ENCODE results near the gene MCM3AP. TPM values are rescaled to one million over a fixed set of nuclear protein-coding genes. Genes with fewer than 3 reads are reported as not detected.

MCM3AP gene
- total and polyA plus RNA-seq, 9 of the 15 experiments (the other 6 are each of a cell fraction or from before 2014, with no cell fraction given), result 6.5 to 179 (median 69.6) TPM

- TF ChIP-seq FOXP4 (CRISPR knock-in tag; IDR thresholded peaks at IDR 0.05; ENCODE audit: borderline replicate concordance) (no peak), GABPA (tag; conservative IDR thresholded peaks at IDR 0.05; ENCODE audit: low read depth) (no peak), KLF1 (tag; IDR thresholded peaks at IDR 0.05) (no peak), ETV1 (tag; conservative IDR thresholded peaks at IDR 0.05; ENCODE audit: low read depth) (no peak), ZNF232 (CRISPR knock-in tag; IDR thresholded peaks at IDR 0.05) (no peak), EWSR1 (IDR thresholded peaks at IDR 0.05; ENCODE audit: borderline replicate concordance, low read depth, partially characterized antibody) (no peak), CHD2 (IDR thresholded peaks at IDR 0.05; ENCODE audit: low read depth, low read length) (no peak), MXI1 (IDR thresholded peaks at IDR 0.05; ENCODE audit: low read depth, low read length) (no peak), KDM5B (IDR thresholded peaks at IDR 0.05; ENCODE audit: insufficient replicate concordance, low read depth, low read length) (peak; percentile 26), RUNX1 (IDR thresholded peaks at IDR 0.05; ENCODE audit: low read depth) (no peak), CBX8 (IDR thresholded peaks at IDR 0.05; ENCODE audit: borderline replicate concordance, extremely low read depth, low read depth, low read length, poor library complexity, severe bottlenecking) (no peak), TBL1XR1 (IDR thresholded peaks at IDR 0.05; ENCODE audit: low read length in 2 of 2) (no peak), BCLAF1 (IDR thresholded peaks at IDR 0.05; ENCODE audit: borderline replicate concordance in 1 of 2, control insufficient read depth in 1 of 2, low read depth in 2 of 2, low read length in 1 of 2) (0 out of 4 replicates have a peak, but pooled peaks of 1 of the 2 experiments have one; percentile 9)
- TF ChIP-seq, protein P1, sequence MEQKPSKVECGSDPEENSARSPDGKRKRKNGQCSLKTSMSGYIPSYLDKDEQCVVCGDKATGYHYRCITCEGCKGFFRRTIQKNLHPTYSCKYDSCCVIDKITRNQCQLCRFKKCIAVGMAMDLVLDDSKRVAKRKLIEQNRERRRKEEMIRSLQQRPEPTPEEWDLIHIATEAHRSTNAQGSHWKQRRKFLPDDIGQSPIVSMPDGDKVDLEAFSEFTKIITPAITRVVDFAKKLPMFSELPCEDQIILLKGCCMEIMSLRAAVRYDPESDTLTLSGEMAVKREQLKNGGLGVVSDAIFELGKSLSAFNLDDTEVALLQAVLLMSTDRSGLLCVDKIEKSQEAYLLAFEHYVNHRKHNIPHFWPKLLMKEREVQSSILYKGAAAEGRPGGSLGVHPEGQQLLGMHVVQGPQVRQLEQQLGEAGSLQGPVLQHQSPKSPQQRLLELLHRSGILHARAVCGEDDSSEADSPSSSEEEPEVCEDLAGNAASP (IDR thresholded peaks at IDR 0.05), result no peak
- TF ChIP-seq, protein P2, sequence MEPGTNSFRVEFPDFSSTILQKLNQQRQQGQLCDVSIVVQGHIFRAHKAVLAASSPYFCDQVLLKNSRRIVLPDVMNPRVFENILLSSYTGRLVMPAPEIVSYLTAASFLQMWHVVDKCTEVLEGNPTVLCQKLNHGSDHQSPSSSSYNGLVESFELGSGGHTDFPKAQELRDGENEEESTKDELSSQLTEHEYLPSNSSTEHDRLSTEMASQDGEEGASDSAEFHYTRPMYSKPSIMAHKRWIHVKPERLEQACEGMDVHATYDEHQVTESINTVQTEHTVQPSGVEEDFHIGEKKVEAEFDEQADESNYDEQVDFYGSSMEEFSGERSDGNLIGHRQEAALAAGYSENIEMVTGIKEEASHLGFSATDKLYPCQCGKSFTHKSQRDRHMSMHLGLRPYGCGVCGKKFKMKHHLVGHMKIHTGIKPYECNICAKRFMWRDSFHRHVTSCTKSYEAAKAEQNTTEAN (CRISPR knock-in tag; IDR thresholded peaks at IDR 0.05), result no peak
- TF ChIP-seq, protein P3, sequence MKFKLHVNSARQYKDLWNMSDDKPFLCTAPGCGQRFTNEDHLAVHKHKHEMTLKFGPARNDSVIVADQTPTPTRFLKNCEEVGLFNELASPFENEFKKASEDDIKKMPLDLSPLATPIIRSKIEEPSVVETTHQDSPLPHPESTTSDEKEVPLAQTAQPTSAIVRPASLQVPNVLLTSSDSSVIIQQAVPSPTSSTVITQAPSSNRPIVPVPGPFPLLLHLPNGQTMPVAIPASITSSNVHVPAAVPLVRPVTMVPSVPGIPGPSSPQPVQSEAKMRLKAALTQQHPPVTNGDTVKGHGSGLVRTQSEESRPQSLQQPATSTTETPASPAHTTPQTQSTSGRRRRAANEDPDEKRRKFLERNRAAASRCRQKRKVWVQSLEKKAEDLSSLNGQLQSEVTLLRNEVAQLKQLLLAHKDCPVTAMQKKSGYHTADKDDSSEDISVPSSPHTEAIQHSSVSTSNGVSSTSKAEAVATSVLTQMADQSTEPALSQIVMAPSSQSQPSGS (CRISPR knock-in tag; IDR thresholded peaks at IDR 0.05), result no peak
These were observed 37.9 kb upstream of the MCM3AP start (continued) for GRCh38 chr21:46323227-46323709.

All from K562 (cell line).